NOMO-1 treated with DMSO at 0.1 percent for 48 hours (cell line): ENCODE measurements around the gene PBX1.
"Not testable (repeated sequence)": the region's sequence is repeated elsewhere in the genome, so short reads cannot be mapped to it uniquely, and the experiment has no call there.

ENCODE experiments used
- DNase-seq: peaks from one replicate; lab custom pipeline; 2025; ENCODE audit not compliant: unreplicated experiment; lab: John Stamatoyannopoulos, UW

PBX1 gene

GRCh38 chr1:164589961-164590507 is 31.1 kb downstream of the PBX1 start:
- DNase-seq: no peak

GRCh38 chr1:164590592-164590991 is 31.6 kb downstream of the PBX1 start:
- DNase-seq: no peak

GRCh38 chr1:164591858-164592257 is 32.9 kb downstream of the PBX1 start:
- no peak for DNase-seq

GRCh38 chr1:164592634-164593033 is 33.6 kb downstream of the PBX1 start:
- DNase-seq: no peak

- DNase-seq: no peak
These were observed 36.2 kb downstream of the PBX1 start for GRCh38 chr1:164595212-164595611.

- no peak for DNase-seq
These were observed 37.2 kb downstream of the PBX1 start for GRCh38 chr1:164596172-164596571.

GRCh38 chr1:164598719-164599118 is 39.7 kb downstream of the PBX1 start:
- no peak for DNase-seq

- no peak for DNase-seq
These were observed 40.3 kb downstream of the PBX1 start for GRCh38 chr1:164599272-164599671.

- DNase-seq: no peak
These were observed 42.6 kb downstream of the PBX1 start for GRCh38 chr1:164601399-164602100.

- DNase-seq: no peak
These were observed 43.1 kb downstream of the PBX1 start for GRCh38 chr1:164602101-164602422.

GRCh38 chr1:164602480-164603093 is 43.6 kb downstream of the PBX1 start:
- no peak for DNase-seq

- not testable (repeated sequence) for DNase-seq
These were observed 44.8 kb downstream of the PBX1 start for GRCh38 chr1:164603805-164604204.

GRCh38 chr1:164604541-164604940 is 45.6 kb downstream of the PBX1 start:
- DNase-seq: no peak

- DNase-seq: no peak
These were observed 46.5 kb downstream of the PBX1 start for GRCh38 chr1:164605254-164606091.

- DNase-seq: no peak
These were observed 48.4 kb downstream of the PBX1 start for GRCh38 chr1:164607351-164607750.

GRCh38 chr1:164608651-164609057 is 49.7 kb downstream of the PBX1 start:
- no peak for DNase-seq

GRCh38 chr1:164609089-164609488 is 50.1 kb downstream of the PBX1 start:
- DNase-seq: no peak

GRCh38 chr1:164610538-164611222 is 51.7 kb downstream of the PBX1 start:
- DNase-seq: no peak

GRCh38 chr1:164611754-164612642 is 53.0 kb downstream of the PBX1 start:
- no peak for DNase-seq

GRCh38 chr1:164613176-164613575 is 54.2 kb downstream of the PBX1 start:
- no peak for DNase-seq
